GM20431 (cell line): ENCODE data around the gene MTHFR.
"Not testable (repeated sequence)": the region's sequence is repeated elsewhere in the genome, so short reads cannot be mapped to it uniquely, and the experiment has no call there.

Experiments
- in situ Hi-C: fragments of 300-500 bp; cut with MseI, MboI; formaldehyde crosslinking; loops from one replicate; pipeline ENCODE4 v1.15.0; 2020; ENCODE audit warnings: low sequenced_read_pairs; ENCODE audit not compliant: unreplicated experiment

MTHFR gene

GRCh38 chr1:11835441-11836225 lies 29.9 kb upstream of the MTHFR start:
- in situ Hi-C loops: no loop called here

GRCh38 chr1:11833900-11834299 lies 28.1 kb upstream of the MTHFR start:
- in situ Hi-C loops: no loop called here

GRCh38 chr1:11833497-11833896 lies 27.7 kb upstream of the MTHFR start:
- in situ Hi-C loops: no loop called here

- in situ Hi-C loops: no loop called here
Measured at GRCh38 chr1:11831945-11832725, 26.4 kb upstream of the MTHFR start.

DNA sequence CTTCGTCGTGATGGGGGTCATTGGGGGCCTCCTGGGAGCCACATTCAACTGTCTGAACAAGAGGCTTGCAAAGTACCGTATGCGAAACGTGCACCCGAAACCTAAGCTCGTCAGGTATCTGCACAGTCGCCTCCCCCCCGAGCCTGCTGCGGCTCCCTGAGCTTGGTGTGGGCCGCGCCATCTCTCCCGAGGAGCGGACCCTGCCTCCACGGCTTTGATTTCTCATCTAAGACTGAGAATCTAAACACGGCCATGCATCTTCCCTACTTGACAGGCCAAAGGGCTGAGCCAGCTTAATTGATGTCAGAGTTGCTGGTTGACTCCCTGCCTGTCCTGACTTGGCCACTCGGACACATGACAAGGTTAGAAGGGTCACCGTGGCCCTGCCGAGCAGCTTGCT lies 22.7 kb upstream of the MTHFR start:
- in situ Hi-C loops: no loop called here

GRCh38 chr1:11826946-11827345 lies 21.2 kb upstream of the MTHFR start:
- in situ Hi-C loops: no loop called here

DNA sequence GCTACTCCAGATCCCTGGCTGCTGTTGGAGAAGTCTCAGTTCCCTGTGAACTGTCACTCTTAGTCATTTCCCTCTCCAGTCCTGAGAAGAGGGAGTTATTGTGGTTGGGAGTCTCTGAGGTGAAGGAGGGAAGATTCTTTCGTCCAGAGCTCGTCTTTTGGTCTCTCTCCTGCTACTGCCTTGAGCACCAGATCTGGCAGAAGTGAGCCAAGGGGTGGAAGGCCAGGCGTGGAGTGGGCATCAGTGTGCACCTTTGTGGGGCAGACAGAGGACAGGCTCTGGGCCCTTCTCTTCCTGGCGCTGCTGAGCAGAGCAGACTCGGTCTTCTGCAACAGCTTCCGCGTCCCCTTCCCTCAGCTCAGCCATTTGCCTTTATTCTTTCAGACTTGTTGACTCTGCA lies 19.4 kb upstream of the MTHFR start:
- in situ Hi-C loops: no loop called here

GRCh38 chr1:11823366-11824137 lies 17.8 kb upstream of the MTHFR start:
- in situ Hi-C loops: no loop called here

GRCh38 chr1:11822091-11822490 lies 16.3 kb upstream of the MTHFR start:
- in situ Hi-C loops: no loop called here

GRCh38 chr1:11817192-11817591 lies 11.4 kb upstream of the MTHFR start:
- in situ Hi-C loops: no loop called here

- in situ Hi-C loops: no loop called here
Measured at GRCh38 chr1:11813021-11813420, 7.3 kb upstream of the MTHFR start.

DNA sequence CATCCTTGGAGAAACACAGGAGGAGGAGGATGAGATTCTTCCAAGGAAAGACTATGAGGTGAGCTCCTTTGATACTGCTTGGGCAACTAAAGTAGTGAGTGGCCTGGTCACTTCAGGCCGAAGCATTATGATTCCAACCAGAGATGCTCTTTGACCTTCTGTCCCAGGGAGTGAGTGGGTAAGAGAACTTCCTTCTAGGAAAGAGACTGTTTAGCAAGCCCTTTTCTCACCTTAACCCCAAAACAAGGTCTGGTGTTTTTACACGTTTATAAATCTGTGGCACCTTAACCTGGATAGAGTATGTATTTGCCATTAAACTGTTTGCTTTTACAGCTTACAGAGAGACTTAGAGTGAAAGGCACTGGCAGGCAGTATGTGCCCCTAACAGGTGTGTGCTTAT lies 1.4 kb upstream of the MTHFR start:
- in situ Hi-C loops: no loop called here

DNA sequence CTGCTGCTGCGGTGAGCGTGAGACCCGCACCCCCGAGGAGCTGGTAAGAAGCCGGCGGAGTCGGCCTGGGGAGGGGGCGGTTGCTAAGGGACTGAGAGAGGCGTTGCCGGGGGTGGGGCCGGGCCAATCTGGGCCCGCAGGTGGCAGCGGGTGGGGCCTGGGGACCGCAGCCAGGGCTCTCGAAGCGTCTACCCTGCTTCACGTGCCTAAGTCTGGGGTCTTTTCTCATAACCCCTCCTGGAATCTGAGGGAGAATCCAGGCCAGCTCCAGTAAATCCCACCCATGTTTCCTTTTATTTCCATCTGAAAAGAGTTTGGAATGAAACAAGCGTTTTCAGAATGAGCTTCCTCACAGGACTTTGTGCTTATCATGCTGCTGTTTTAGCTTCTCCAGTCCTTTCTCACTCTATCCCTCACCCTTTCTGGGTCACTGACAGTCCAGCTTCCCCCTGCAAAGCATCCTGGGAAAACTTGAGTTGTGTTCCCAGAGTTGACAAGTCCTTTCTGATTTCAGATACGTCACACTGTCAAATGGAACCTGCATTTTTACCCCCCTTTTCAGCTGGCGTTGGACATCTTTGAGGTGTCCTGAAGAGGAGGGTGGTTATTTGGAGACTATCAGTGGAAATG lies 658 bp upstream of the MTHFR start:
- in situ Hi-C loops: no loop called here

DNA sequence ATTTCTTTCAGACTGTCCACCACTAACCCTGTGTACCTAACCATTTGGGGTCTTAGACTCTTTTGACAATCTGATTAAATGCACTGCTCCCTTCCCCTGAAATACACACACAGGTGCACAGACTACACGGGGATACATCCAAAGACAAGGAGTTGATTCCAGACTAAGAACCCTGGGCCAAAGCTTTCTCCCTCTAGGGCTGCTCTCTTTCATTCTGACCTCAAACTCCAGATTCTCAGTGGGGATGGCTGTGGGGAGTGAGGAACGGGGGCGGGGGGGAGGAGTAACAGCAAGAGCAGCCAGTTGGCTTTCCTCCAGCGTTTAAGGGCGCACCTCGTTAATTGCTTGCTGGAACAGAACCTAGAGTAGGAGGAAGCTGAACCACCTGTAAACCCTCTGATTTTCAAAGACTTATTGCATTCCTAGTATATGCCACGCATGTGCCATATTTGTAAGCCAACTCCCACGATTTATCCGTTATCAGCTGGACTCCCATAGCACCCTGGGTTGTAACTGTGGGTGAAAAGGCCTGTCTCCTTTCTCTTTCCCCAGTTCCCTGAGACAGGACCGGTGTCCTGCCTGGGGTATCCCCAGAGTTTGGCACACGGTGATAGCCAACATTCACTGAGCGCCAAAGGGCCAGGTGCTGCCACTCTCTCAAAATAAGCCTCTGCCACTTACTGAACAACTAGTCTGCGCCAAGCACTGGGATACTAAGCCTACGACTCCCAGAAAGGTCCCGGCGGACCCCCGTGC lies 920 bp downstream of the MTHFR start:
- in situ Hi-C loops: no loop called here

DNA sequence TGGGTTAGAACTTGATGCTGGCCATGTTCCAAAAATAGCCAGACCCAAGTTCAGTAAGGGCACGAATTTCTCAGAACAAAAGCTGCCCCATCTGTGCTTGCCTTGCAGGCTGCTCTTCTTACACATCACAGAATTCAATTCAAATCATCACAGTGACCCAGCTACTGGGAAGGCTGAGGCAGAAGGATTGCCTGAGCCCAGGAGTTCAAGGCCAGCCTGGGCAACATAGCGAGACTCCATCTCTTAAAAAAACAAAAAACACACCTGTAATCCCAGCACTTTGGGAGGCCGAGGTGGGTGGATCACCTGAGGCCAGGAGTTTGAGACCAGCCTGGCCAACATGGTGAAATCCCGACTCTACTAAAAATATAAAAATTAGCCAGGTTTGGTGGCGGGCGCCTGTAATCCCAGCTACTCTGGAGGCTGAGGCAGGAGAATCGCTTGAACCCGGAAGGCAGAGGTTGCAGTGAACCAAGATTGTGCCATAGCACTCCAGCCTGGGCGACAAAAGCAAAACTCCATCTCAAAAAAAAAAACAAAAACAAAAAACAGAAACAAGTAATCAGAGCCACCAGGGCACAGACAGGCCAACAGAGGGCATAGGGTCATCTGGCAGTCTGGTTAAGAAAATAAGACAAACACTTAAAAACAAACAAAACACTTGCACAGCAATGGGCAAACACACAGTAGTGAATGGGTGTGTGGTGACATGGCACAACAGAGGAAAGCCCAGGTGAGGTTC lies 1.7 kb downstream of the MTHFR start:
- in situ Hi-C loops: not testable (repeated sequence)

GRCh38 chr1:11802973-11803885 lies 2.5 kb downstream of the MTHFR start:
- in situ Hi-C loops: no loop called here

- in situ Hi-C loops: no loop called here
Measured at GRCh38 chr1:11802616-11802972, 3.2 kb downstream of the MTHFR start.
